Kidney (tissue), 14 donors: ENCODE results near the gene LCAT. TPM values are rescaled to one million over a fixed set of nuclear protein-coding genes. Genes with fewer than 3 reads are reported as not detected.
A peak's percentile ranks its signal among the peaks of the same experiment; 100 is the strongest.

ENCODE experiments used
- DNase-seq, 5 donors: peaks; one replicate each; pipeline ENCODE4 v3.0.0-alpha.2; 2013 to 2020
- FAIRE-seq: peaks from 2 replicates; lab custom pipeline; 2012; peaks lifted over from hg19 to GRCh38; lab: Jason Lieb, UNC
- H3K27ac ChIP-seq, 2 donors: one replicate each; pipeline ENCODE4 v1.7.0; 2013; ENCODE audit warnings: low read depth in 2 of 2, low read length in 2 of 2, inconsistent platforms in 1 of 2
- H3K27me3 ChIP-seq: one replicate; pipeline ENCODE4 v1.7.1; 2013; ENCODE audit warnings: low read length, inconsistent platforms; ENCODE audit not compliant: control insufficient read depth, insufficient read depth
- H3K36me3 ChIP-seq, 3 donors: one replicate each; pipeline versions ENCODE4 v1.7.0 to v1.7.1; 2013; ENCODE audit warnings: low read length in 3 of 3, control low read depth in 1 of 3, inconsistent platforms in 1 of 3; ENCODE audit not compliant: insufficient read depth in 3 of 3, control insufficient read depth in 2 of 3
- H3K4me1 ChIP-seq, 3 donors: one replicate each; pipeline versions ENCODE4 v1.7.0 to v1.7.1; 2013; ENCODE audit warnings: low read length in 3 of 3, inconsistent platforms in 1 of 3, low read depth in 1 of 3; ENCODE audit not compliant: control insufficient read depth in 2 of 3, insufficient read depth in 2 of 3
- H3K4me3 ChIP-seq, 3 donors: one replicate each; pipeline versions ENCODE4 v1.7.0 to v1.8.1; 2013; ENCODE audit warnings: low read length in 3 of 3, control low read depth in 1 of 3, inconsistent platforms in 1 of 3
- H3K9ac ChIP-seq, 3 donors: one replicate each; pipeline versions ENCODE4 v1.7.0 to v1.7.1; 2013; ENCODE audit warnings: low read length in 3 of 3, control low read depth in 1 of 3, inconsistent platforms in 1 of 3
- H3K9me3 ChIP-seq, 3 donors: one replicate each; pipeline versions ENCODE4 v1.7.0 to v1.7.1; 2013; ENCODE audit warnings: low read length in 3 of 3, control low read depth in 1 of 3, inconsistent platforms in 1 of 3; ENCODE audit not compliant: control insufficient read depth in 2 of 3, insufficient read depth in 1 of 3
- CTCF ChIP-seq: IDR thresholded peaks from 3 replicates; pipeline ENCODE4 v1.5.1; 2012; ENCODE audit warnings: mild to moderate bottlenecking, moderate library complexity, borderline replicate concordance; ENCODE audit not compliant: insufficient read depth; ENCODE audit errors: extremely low read depth
- intact Hi-C: fragments of 100-400 bp; cut with DNase I; formaldehyde crosslinking; loops from one replicate; pipeline ENCODE4 v1.11.1; 2022
- polyA plus RNA-seq: library from polyadenylated mRNA; stranded (reverse); fragments of 350-450 nt; fragmentation: Illumina TruSeq; extraction: RNeasy Lipid Tissue Mini Kit (QIAGEN cat#74804); gene quantifications from one replicate; pipeline ENCODE4 v1.2.3, GENCODE V29; 2014; ENCODE audit warnings: low read depth, low replicate concordance; ENCODE audit not compliant: insufficient read depth
- total RNA-seq: library from RNA; stranded (reverse); fragmentation: NEBNext Ultra II Directional; extraction: Animal tissue kit (Norgen Biotek cat#: 25700); gene quantifications from one replicate; pipeline ENCODE4 v1.2.1, GENCODE V29; 2021
- donor health status: control.
- donor health status: control.
- donor health status: control.
- donor health status: control.
- donor health status: control.
- donor health status: DM: yes; HTN: yes; CAD: no.
- donor health status: Normal renal cell carcinoma (clear cell type).

LCAT gene
- total and polyA plus RNA-seq, 2 donors from 2014 or later = 10.2 to 27.4 TPM

- no peak for TF ChIP-seq CTCF
- peak overlapping the region in 1 of 3 donors; percentile 34 for H3K9ac ChIP-seq
- H3K27ac ChIP-seq = no peak overlapping the region
- no peaks in the 10 kb centered on the region for H3K36me3 ChIP-seq
- no peaks in the 10 kb centered on the region for H3K9me3 ChIP-seq
- intact Hi-C loops = no loop called here
- H3K27me3 ChIP-seq = no peaks in the 10 kb centered on the region
- no peak overlapping the region for H3K4me3 ChIP-seq
- H3K4me1 ChIP-seq = peaks cover 0 to 10% (median 0%) of the 10 kb centered on the region in 3 donors
- FAIRE-seq (no peak), DNase-seq (peak in 2 of 5 donors; percentile 10 to 81)
Measured at GRCh38 chr16:67992661-67993206, 48.8 kb upstream of the LCAT start.

- no peak for FAIRE-seq
- no peak for DNase-seq
- no peak for TF ChIP-seq CTCF
- intact Hi-C loops = no loop called here
- Histone ChIP-seq H3K27me3 (no peaks in the 10 kb centered on the region), H3K4me3 (no peak overlapping the region), H3K27ac (no peak overlapping the region), H3K9me3 (no peaks in the 10 kb centered on the region), H3K9ac (no peak overlapping the region), H3K36me3 (no peaks in the 10 kb centered on the region), H3K4me1 (peaks cover 0 to 10% (median 0%) of the 10 kb centered on the region in 3 donors)
Measured at GRCh38 chr16:67990018-67990386, 46.1 kb upstream of the LCAT start.

GRCh38 chr16:67989322-67990017, 45.5 kb upstream of the LCAT start:
- DNase-seq (no peak), FAIRE-seq (no peak)
- Histone ChIP-seq H3K9me3 (no peaks in the 10 kb centered on the region), H3K9ac (no peak overlapping the region), H3K4me3 (no peak overlapping the region), H3K36me3 (no peaks in the 10 kb centered on the region), H3K27ac (no peak overlapping the region), H3K27me3 (no peaks in the 10 kb centered on the region), H3K4me1 (peaks cover 0 to 10% (median 0%) of the 10 kb centered on the region in 3 donors)
- intact Hi-C loops = no loop called here
- no peak for TF ChIP-seq CTCF
